Inflammatory macrophage (primary cell): ENCODE results near the gene MAPKAPK2.
"Not testable (repeated sequence)": the region's sequence is repeated elsewhere in the genome, so short reads cannot be mapped to it uniquely, and the experiment has no call there.

Experiments used
- DNase-seq, 2 donors: peaks; one replicate each; pipeline ENCODE4 v3.0.0-alpha.2; 2020 to 2022
- total RNA-seq, 18 experiments: gene quantifications; one replicate each; lab custom pipeline; 2026; ENCODE audit warnings: mixed read lengths in 6 of 18, inconsistent platforms in 2 of 18; lab: John Stamatoyannopoulos, UW

Gene MAPKAPK2
- 91.6 to 190 (median 129) reads per million in 18 experiments for total RNA-seq

DNA sequence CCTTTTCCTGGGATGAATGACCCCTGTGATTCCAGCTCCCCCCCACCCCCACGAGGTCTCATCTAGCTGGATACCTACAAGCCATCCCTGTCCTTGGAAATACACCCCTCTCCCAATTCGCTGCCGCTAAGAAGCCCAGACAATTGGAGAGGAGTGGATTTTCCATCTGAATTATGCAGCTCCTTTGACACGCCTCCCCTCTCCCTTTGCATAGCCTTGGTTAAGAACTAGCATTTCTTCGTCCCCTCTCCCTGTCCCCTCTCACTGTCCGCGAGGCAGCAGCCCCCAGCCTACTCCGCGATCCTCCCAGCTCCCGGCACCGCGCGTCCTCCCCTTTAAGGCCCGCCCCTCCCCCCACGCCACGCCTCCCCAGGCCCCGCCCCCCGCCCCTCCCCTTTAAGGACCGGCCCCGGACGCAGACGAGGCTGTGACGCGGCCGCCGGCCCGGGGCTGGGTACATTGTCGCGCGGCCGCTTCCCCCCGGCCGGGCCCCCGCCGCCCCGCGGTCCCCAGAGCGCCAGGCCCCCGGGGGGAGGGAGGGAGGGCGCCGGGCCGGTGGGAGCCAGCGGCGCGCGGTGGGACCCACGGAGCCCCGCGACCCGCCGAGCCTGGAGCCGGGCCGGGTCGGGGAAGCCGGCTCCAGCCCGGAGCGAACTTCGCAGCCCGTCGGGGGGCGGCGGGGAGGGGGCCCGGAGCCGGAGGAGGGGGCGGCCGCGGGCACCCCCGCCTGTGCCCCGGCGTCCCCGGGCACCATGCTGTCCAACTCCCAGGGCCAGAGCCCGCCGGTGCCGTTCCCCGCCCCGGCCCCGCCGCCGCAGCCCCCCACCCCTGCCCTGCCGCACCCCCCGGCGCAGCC lies at the start of gene MAPKAPK2:
Gene MAPKAPK2 (plus strand): TSS at position 428 of the 856 bp plus-strand sequence. CDS start 325 bp downstream, at position 753.
- peak; percentile 59 to 83 for DNase-seq

DNA sequence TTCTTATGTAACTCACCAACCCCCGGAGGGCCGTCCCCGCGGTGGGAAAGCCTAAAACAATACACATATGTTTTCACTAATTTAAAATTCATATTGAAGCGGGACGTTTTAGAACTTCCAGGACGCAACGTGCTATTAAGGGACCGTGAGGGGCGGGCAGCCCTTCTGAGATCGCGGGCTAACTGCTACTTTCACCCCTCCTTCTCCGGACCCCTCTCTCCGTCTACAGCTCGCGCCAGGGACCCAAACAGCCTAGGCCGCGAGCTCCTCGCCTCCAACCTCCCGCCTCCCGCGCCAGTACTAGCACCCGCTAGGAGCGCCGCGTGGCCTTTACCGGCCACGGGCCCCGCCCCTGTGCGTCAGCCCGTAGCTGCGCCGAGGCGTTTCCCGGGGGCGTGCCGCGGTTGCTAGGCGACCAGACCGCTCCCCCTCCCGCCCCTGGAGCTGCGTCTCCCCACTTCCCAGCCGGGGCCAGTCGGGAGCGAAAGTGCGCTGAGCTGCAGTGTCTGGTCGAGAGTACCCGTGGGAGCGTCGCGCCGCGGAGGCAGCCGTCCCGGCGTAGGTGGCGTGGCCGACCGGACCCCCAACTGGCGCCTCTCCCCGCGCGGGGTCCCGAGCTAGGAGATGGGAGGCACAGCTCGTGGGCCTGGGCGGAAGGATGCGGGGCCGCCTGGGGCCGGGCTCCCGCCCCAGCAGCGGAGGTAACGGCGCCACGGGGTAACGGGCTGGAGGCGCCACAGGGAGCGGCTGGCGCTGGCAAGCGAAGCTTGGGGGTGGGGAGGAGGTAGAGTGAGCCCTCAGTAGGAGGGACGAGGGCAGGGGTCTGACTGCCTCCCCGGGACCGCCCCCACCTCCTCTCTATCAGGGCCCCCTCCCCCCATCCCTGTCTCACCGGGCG lies 49.4 kb upstream of the MAPKAPK2 start, which contains the start of gene DYRK3:
Gene DYRK3 (plus strand): TSS at position 457 of the 898 bp plus-strand sequence. CDS start 168 bp downstream, at position 625.
- DNase-seq: peak; percentile 89 to 95

- DNase-seq: no peak
Measured at GRCh38 chr1:206635978-206636345, 48.7 kb upstream of the MAPKAPK2 start.

- DNase-seq: no peak
Measured at GRCh38 chr1:206636671-206637070, 48.0 kb upstream of the MAPKAPK2 start.

DNA sequence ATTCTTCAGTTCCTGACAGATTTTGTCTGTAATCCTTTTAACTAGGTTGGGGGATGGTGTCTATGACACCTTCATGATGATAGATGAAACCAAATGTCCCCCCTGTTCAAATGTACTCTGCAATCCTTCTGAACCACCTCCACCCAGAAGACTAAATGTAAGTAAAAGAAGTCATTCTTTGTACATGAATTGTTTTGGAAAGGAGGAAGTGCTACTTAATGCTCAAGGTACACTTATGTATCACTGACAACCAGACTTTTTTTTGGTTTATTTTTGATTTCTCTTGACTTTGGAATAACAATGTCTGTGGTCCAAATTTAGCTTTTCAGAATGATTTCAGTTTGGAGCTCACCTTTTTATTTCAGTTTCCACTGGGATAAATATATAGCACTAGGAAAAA lies 47.1 kb upstream of the MAPKAPK2 start:
- DNase-seq: no peak

- not testable (repeated sequence) for DNase-seq
Measured at GRCh38 chr1:206642074-206642473, 42.6 kb upstream of the MAPKAPK2 start.

GRCh38 chr1:206643118-206643698 lies 41.5 kb upstream of the MAPKAPK2 start:
- DNase-seq: no peak

- DNase-seq: no peak
Measured at GRCh38 chr1:206646504-206646903, 38.2 kb upstream of the MAPKAPK2 start.

DNA sequence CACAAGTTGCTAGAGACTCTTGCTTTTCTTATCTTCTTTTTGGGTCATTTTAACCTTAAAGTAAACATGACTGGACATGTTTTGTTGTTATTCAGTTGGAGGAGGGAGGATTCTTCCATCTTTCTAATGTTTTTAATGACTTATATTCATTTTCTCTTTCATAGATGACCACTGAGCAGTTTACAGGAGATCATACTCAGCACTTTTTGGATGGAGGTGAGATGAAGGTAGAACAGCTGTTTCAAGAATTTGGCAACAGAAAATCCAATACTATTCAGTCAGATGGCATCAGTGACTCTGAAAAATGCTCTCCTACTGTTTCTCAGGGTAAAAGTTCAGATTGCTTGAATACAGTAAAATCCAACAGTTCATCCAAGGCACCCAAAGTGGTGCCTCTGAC lies 37.5 kb upstream of the MAPKAPK2 start:
- DNase-seq: no peak

DNA sequence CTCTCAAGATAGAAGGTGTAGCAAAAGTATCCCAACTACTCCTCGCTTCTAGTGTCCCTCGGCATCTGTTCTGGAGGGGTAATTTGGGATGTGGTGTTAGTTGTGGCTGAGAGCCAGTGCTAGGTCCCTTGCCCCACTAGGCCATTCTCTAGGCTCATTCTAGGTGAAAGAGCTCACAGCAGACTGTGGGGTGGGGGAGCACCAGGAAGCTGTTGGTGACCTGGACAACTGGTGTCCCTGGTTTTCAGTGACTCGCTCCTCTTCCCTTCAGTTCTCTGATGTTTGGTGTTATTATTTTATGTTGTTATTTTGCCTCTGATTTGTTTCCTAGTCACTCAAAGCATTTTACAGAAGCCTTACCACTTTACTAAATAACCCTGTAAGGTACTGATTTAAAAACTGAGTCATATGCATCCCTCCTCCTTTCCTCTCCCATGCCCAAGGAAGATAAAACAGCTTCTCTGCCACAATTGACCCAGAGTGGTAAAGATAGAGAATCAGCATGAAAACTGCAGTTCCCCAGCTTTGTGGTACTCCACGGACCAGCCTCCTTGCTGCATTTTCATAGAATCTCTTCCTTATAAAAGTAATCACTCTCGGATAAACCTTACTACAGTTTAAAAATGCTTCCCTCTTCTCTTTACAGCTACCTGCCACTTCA lies 35.3 kb upstream of the MAPKAPK2 start:
- DNase-seq: no peak

GRCh38 chr1:206651014-206651413 lies 33.7 kb upstream of the MAPKAPK2 start:
- DNase-seq: no peak

- no peak for DNase-seq
Measured at GRCh38 chr1:206651958-206652890, 32.5 kb upstream of the MAPKAPK2 start.

- no peak for DNase-seq
Measured at GRCh38 chr1:206653715-206654459, 30.8 kb upstream of the MAPKAPK2 start.

DNA sequence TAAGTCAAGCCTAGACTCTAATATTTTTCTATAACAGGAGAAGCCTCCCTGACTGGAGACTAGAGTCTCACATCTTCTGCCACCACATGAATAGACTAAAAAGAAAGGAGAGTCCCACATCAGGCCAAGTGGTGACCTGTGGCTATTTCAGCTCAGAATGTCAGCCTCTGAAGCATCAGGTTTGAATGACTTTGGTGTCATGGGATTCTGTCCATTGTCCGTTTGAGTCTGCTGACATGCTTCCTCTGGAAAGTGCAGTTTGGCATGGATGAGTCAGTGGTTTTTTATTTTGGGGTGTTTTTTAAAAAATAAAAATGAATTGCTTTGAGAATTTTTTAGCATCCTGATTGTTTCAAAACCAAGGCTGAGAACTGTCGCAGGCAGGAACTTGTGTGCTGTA lies 29.9 kb upstream of the MAPKAPK2 start:
- DNase-seq: peak; percentile 44 to 66

GRCh38 chr1:206655471-206655882 lies 29.2 kb upstream of the MAPKAPK2 start:
- no peak for DNase-seq

- DNase-seq: no peak
Measured at GRCh38 chr1:206656936-206657335, 27.8 kb upstream of the MAPKAPK2 start.

- DNase-seq: no peak
Measured at GRCh38 chr1:206657751-206658150, 27.0 kb upstream of the MAPKAPK2 start.

DNA sequence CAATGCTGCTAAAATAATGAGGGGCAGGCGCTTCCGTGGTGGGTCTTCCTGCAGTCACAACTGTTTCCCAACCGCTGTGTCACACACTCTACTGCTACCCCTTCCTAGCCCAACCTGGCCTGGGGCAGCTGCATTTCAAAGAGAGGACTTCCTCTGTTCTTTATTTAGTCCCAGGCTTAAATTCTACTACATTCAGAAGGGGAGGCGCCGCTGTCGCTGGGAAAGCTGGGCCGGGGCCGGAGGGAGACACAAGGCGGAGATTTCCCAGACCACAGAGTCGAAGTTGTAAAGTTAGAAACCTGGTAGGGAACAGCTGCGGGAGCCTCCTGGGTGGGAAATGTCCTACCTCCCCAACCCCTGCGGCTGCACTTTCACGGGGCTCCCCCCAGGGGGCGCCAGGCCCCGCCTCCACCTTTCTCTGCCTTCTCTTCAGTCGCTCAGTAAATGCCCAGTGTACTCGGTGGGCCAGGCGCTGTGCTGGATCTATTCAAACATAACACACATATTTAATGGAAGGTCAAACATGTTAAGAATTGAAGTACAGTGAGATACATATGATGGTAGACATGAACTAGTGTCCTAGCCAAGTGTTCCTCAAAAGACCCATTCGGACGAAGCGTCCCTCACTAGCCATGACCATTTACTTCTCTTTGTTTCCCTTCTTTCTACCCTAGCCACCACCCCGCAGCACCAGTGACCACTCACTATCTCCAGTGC lies 26.3 kb upstream of the MAPKAPK2 start:
- DNase-seq: peak in 1 of 2 donors; percentile 36

DNA sequence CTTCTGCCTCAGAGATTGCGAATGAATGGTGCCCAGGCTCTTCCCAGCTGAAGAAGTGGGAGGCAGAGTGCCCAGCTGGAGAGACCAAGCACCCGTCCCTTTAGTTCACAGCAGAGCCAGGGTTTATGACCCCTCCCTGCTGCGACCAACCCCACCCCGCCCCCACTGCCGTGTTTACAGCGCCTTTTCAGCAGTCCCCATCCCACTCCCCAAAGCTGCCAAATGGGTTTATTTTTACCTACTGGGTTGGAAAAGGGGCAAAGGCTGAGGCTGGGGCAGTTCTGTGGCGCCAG lies 25.8 kb upstream of the MAPKAPK2 start:
- no peak for DNase-seq

GRCh38 chr1:206660136-206660535 lies 24.6 kb upstream of the MAPKAPK2 start:
- no peak for DNase-seq
